T1000 (cell line): Measurements from ENCODE around the gene NOS1.
"Not testable (repeated sequence)": the region's sequence is repeated elsewhere in the genome, so short reads cannot be mapped to it uniquely, and the experiment has no call there.

Experiments
- DNase-seq: peaks from one replicate; lab custom pipeline; 2025; ENCODE audit warnings: mixed read lengths; lab: John Stamatoyannopoulos, UW

The NOS1 gene

DNA sequence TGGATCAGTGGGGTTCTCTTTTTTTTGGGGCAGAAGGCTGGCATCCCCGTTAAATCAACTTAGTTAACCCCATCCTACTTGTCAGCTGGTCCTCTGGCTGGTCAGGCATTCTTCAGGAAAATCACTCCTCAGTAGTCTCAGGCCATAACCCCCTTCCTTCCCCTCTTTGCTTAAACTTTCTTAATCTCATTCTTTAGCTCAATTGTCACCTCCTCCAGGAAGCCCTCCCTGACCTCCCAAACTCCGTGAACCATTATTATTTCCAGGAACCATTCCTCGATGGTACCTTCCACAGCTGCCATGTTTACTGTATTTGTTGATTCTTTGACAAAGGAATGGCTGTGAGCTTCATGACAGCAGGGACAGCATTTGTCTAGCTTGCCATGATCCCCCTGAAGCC lies 98.7 kb downstream of the NOS1 start:
- no peak for DNase-seq

DNA sequence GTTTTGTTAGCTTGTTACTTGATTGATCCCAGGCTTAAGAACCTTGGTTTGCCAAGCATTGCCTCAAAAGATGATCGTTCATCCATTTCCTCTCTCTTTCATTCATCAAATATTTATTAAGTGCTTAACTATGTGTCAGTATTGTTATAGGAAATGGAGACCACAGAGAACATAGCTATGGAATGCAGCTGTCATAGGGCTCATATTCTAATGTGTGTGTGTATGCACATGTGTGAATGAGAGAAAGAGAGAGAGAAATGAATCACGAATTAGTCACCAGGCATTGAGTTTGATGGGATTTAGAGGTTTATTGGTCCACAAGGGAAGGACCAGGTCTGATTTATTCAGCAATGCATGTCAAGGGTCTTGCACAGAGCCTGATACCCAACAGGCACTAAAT lies 100.2 kb downstream of the NOS1 start:
- no peak for DNase-seq

DNA sequence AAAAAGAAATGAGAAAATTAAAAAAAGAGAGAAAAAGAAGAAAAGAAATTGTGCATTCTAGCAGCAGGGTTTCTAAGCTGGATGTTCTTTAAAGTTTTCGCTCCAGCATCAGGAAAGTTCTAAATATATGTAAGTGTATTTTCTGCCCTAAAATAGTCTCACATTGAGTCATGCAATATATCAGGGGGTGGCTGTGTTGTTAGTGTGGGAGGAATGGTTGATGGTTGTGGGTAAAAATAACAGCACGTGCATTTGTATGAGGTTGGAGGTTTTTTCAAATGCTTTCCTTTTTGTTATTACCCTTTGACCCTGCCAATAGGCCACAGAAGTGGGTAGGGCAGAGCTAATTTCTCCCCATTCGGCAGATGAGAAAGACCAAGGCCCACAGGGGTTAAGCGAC lies 106.0 kb downstream of the NOS1 start:
- no peak for DNase-seq

DNA sequence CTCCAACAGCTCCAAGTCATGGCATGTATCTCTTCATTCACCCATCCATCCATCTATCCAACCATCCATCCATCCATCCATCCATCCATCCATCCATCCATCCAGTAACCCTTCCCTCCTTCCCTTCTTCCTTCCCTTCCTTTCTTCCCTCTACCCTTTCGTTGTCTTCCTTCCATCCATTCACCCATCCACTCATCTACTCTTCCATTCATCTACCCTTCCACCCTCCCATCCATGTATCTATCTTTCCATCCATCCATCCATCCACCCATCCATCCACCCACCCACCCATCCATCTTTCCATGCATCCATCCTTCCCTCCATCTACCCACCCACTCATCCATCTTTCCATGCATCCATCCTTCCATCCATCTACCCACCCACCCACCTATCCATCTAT lies 117.9 kb downstream of the NOS1 start:
- no peak for DNase-seq

DNA sequence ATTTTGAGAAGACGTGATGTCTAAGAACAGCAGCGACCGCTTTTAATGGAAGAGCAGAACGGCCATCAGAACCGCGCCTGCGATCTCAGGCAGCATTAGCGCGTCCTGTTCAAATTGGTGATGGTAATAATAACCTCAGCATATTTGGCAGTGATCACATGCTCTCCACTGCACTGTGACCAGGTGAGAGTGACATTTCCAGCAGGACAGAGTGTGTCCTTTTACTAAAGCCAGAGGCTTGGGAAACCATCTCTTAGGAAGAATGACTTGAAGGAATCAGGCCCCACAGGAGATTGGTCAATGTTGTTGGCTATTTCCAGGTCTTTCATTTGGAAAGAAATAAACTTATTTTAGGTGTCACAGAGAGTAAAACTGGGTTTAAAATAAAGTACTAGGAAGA lies 119.7 kb downstream of the NOS1 start:
- DNase-seq: no peak

DNA sequence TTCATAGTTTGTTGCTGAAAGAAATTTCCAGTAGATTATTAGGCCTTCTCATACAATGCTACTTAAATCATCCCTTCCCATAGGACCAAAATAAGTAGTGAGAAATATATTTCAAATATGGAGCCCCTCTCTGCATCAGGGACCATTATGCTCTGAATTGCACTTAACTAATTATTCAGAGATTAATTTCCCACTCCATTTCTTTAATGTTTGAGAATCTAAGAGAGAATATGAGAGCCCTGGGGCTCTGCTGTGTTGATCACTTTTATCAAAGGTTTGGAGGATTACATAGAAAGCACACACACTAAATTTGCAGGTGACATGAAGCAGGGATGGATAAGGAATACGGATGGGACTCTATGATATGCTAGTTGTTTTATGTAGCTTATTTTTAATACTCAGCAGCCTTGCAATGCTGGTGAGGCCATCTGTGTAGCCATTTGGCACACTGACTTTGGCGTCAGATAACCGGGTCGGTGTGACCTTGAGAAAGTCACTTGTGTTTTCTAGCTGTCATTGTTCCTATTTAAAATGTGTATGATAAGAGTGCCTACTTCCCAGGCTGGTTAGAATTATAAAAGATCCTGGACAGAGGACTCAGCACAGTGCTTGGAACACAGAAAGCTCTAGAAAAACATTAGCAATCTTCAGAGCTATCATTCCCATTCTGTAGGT lies 121.2 kb downstream of the NOS1 start:
- DNase-seq: no peak

DNA sequence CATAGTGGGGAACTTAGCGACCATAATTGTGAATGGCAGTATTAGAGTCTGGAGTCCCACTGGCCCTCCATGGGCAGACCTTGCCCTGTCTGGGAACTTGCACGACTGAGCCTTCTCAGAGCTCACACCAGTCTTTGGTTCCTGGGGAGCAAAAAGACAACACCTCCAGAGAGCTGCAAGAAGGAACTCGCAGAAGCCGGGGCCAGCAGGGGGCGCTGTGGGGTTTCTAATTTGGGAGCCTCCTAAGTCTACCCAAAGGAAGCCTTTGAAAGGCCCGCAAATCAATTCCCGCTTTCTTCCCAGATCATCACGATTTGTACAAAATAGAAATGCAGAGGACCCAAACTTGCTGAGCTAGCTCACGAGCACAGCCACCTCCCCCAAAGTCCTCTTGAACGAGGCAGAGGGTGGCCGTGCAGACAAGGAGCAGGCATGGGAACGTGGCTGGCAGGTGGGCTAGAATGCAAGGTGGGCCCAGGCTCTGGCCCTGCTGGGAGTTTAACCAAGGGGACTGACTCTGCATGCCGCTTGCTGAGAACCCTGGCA lies 124.9 kb downstream of the NOS1 start:
- DNase-seq: no peak

DNA sequence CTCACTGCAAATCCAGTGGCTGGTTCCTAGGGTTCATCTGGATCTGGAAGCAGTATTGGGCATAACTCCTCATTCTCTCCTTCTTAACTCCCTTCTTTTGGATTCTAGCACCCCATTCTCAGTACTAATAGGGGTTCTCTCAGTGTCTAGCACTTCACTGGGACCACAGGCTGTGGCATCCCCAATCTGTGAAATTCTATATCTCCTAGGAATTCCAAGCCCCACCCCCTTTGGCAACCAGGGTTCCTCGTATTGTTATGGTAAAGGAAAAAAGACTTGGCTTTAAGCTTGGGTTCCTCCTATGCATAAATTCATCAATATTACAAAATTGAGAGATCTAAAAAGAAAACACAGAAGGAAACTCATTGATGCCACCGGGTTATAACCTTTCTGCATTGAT lies 126.2 kb downstream of the NOS1 start:
- DNase-seq: no peak

DNA sequence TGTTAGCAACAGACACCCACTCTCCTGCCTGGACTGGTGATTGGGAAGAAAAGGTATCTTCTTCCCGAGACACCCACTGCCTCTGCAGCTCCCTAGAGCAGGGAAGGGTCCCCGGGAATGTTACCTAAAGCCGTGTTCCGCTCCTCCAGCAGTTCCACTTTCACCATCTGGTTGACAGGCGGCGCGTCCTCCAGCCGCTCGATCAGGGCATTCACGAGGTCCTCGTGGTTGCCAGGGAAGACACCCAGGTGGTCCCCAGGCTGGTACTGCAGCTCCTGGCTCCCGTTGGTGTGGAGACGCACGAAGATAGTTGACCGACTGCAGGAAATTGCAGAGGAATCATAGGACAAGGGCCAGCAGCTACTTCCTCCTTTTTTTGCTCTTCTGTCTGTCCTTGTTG lies 127.0 kb downstream of the NOS1 start:
- DNase-seq: no peak

DNA sequence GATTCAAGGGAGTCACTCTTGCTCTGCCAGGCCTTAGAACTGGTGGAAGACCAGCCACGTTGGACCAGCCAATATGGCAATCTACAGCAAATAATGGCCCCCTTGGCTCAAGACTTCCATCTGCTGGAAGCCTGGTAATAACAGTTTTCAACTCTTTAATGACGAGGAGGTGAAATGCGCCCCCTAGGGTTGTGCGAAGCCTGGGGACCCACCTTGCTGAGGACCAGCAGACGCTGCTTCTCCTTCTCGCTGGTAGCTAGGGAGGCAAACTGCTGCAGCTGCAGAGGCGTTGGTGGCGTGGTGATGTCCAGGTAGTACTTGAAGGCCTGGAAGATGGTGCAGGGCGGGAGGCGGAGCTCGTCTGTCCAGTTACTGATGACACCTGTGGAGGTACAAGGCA lies 129.7 kb downstream of the NOS1 start:
- no peak for DNase-seq

DNA sequence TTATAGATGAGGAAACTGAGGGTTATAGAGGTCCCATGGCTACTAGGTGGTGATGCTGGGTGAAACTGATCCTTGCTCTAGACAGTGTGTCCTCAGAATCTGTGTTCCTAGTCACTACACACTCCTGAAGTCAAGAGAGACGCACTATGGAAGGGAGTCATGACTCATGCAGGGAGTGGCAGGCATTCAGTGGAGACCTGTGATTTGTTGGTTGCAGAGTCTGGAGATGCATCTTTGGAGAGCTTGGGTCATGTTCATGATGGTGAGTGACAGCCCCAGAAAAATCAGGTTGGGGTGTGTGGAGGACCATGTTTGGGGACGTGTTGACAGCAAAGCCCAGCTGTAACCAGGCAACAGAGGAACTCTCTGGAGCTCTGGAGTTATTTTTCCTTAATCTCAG lies 133.2 kb downstream of the NOS1 start:
- DNase-seq: no peak

DNA sequence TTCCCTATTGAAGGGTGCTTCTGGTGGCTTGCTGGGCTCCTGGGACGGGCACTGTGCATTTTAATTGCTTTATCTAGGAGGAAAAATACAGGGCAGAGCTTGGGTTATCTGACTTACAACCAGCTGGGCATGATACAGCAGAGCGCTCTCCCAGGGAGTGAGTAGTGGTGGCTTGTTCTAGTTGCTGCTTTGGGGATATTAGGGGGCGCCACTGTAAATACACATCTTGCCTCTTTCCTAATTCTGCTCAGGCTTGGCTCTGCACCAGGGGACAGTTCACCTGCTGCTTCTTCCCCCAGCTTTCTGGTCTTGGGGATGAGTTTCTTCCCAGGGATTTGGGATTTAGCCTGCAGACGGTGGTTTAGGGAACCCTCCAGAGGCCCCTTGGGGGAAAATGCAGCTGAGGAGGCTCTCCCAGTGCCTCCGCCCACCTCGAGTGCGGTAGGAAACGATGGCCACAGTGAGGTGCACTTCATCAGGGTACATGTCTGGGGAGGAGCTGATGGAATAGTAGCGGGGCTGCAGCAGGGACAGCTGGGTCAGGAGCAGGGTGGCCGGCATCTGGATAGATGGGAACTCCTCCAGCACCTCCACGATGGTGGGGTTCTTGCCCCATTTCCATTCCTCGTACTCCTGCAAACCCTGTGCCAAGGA lies 134.3 kb downstream of the NOS1 start:
- DNase-seq: no peak

DNA sequence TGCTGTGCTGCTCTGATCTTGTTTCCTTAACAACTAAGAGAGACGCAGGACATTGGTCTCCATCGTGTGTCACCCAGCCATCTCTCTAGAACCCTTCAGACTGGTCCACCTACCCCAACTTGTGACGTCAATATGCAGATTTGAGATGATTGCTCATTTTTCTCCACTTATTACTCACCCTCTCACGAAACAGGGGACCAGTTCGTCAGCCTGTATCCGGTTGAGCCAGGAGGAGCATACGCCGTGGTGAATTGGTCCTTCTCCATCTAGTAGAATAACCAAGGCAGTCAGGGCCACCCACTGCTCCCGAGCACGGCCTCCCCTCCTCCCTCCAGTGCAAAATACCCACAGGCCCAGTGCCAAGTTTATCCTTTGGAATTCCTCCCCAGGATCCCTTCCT lies 134.9 kb downstream of the NOS1 start:
- no peak for DNase-seq

DNA sequence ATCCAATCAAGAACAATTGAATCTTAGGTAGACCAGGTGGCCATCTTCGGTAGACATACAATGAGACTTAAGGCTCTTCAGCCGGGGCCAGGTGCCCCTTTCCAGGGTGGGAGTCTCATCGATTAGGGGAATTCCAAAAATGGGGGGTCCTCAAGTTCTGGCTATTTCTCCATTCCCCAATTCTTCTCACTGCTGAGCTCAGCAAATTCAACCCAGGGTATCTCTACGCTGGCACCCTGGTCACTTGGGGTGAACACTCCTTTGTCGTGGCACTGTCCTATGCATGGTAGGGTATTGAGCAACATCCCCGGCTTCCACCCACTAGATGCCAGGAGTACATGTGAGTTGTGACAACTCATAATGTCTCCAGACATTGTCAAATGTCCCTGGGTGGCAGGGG lies 136.2 kb downstream of the NOS1 start:
- no peak for DNase-seq

DNA sequence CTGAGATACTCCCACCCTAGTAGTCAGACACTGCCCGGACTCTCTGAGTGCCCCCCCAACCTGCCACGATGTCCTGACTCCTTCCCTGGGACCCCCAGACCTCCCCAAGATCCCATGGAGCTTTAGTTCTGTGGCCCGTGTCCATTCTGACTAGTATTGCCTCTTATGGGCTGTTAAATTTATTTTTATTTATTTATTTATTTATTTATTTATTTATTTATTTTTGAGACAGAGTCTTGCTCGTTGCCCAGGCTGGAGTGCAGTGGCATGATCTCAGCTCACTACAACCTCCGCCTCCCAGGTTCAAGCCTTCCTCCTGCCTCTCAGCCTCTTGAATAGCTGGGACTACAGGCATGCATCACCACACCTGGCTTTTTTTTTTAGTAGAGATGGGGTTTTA lies 140.5 kb downstream of the NOS1 start:
- DNase-seq: not testable (repeated sequence)

DNA sequence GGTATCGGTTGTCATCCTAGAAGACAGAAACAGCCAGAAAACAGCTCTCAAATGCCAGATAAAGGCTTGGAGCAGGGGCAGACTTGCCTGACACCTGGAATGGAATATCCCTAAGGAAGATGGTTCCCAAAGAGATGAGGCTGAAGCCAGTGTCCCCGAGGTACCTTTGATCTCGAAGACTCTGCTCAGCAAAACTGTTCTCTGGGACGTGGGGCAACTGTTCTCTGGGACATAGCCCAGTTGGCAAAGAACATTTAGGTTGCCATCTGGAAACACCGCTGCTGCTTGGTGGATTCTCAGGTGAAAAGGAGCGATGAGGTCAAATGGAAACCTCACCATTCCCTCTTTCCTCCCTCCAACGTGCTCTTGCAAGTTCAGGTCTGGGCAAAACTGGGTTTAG lies 143.3 kb downstream of the NOS1 start:
- DNase-seq: no peak

DNA sequence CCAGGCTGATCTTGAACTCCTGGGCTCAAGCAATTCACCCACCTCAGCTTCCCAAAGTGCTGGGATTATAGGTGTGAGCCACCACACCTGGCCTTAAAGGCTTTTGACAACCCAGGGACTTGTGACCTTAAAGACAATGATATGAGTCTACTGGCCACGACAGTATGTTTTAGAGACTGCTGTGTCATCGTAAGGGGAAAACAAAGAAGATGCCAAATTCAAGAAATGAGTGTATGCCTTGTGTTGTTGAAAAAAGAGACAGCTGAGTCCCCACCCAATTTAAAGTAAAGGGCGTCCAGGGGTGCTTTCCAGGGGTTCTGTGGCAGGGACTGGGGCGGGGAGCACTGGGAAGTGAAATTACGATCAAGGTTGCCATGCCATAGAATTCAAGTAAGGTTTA lies 144.7 kb downstream of the NOS1 start:
- no peak for DNase-seq

DNA sequence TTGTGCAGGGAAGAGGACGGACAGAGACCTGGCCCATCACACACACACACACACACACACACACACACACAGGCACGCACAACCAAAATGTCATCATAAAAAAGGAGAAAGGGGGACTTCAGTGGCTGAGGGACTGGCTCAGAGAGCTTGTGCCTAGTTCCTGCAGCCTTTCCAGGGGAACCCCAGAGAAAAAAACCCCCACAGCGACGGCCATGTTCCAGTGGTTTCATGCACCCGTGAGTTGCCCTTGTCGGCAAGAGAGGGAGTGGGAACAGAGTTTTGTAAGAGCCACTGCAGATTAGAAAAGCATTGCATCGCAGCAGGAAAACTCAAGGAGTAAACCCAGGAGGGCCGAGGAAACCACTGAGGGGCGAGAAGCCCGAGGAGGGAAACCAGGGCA lies 146.6 kb downstream of the NOS1 start:
- DNase-seq: no peak

DNA sequence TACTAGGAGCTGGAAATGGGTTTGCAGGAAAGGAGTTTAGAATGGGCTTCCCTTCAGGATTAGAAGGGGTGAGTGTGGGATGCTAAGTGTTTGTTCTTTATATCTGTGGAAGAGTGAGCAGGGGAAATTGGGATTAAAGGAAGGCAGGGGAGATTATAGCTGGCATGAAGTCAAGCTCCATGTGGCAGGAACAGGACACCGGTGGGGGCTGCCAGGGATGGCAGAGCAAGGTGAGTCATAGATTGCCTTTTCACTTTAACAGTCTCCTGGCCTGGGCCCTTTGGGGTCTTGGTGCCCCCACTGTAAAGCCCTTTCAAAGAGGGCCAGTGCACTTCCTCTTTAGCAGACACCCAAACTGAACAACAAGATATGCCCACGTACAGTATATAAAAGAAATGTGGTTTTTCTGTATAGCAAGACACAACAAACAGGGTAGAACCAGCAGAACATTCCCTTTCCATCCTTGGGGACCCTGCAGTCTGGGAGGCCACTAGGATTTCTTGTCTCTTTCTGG lies 148.1 kb downstream of the NOS1 start:
- no peak for DNase-seq

DNA sequence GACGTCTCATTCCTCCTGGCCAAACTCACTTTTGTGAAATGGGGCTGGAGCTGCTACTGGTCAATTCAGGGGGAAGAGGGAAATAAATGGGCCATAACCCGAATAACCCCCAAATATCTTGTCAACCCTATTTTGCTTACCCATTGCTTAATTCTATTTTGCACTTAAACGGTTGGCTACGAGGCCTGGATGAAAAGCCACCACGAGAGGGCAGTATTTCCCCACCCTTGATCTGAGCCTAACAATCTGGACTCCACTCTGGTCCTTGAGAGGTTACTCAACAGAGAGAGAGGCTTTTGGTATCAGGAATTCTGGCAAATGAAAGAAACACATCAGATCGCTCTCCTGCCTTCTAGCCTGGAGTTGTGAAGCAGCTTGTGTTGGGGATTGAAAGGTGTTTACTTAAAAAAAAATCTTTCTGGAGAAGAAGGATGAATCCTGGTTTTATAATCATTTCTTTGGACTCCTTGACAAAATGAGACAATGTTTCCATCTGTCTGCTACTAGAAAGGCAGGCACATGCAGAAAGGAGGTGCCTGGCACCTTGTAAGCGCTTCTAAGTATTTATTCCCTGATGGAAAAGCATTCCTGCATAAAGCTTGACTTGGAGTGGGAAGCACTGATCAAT lies 148.7 kb downstream of the NOS1 start:
- peak; percentile 52 for DNase-seq

DNA sequence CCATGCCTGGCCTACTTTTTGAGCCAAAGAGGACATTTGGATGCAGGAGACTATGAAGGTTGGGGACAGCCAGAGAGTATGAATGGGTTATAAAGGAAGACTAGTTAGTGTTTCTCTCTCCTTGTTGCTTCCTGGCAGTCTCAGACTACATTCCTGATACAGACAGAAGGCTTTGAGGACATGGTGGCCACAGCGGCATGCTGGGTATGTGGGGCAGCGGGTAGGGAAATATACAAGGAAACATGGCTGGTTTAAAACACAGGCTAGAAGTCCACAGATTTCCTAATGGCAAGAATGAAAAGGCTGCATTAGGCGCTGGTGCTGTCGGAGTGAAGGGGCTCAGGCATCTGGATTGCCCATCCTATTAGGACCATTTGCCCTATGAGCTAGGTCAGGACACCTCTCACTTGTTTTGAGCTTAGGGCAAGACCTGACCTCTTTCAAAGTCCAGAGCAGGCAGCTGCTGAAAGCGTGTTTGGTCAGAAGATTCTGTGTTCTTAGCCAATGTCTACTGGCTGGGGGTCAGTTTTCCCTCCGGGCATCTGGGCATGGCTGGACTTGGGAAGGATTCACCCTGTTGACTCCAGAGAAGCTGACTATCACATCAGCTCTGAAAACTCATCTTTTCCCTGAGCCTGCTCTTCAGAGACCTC lies 151.0 kb downstream of the NOS1 start:
- DNase-seq: no peak

DNA sequence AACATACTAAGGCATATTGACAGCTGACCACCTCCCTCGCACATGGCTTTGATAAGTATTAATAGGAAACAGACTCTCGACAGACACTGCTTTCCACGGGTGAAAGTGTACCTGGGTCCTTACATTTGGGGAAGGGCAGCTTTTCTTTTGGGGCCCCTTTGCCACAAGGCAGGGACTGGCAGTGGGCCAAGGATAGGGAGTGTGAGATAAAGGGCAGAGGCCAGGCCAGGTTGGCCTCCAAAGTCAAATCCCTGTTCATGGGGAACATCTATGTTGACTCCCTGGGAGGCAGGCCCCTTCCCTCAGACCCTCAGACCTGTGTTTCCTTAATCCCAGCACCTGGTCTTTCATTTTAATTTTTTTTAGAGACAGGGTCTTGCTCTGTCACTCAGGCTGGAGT lies 151.8 kb downstream of the NOS1 start:
- no peak for DNase-seq
